Mononuclear cell (primary cell): ENCODE measurements around the gene ANKZF1. TPM values are rescaled to one million over a fixed set of nuclear protein-coding genes. Genes with fewer than 3 reads are reported as not detected.

Experiments
- H3K27me3 ChIP-seq: 2 replicates; pipeline ENCODE4 v1.6.0; 2011; ENCODE audit warnings: low read length, control low read depth; ENCODE audit not compliant: insufficient read depth
- H3K4me1 ChIP-seq: 2 replicates; pipeline ENCODE4 v1.5.1; 2011; ENCODE audit warnings: mild to moderate bottlenecking, low read length, control low read depth; ENCODE audit not compliant: insufficient read depth
- H3K4me3 ChIP-seq: 2 replicates; pipeline ENCODE4 v1.5.1; 2011; ENCODE audit warnings: mild to moderate bottlenecking, low read length, moderate library complexity
- H3K9me3 ChIP-seq: 2 replicates; pipeline ENCODE4 v1.5.1; 2011; ENCODE audit warnings: low read depth, mild to moderate bottlenecking, control low read depth, low read length
- total RNA-seq: library from RNA; depleted of rRNA; stranded (reverse); fragments of >200 nt; gene quantifications from one replicate; pipeline ENCODE4 v1.2.3, GENCODE V29; 2012

ANKZF1 gene
- total RNA-seq, 1 donor, result 45.4 TPM

GRCh38 chr2:219216535-219216915 is 13.1 kb upstream of the ANKZF1 start:
- Histone ChIP-seq H3K4me1 (peaks cover 33% of the 10 kb centered on the region), H3K9me3 (no peaks in the 10 kb centered on the region), H3K27me3 (no peaks in the 10 kb centered on the region), H3K4me3 (no peak overlapping the region)

GRCh38 chr2:219218217-219218731 is 11.3 kb upstream of the ANKZF1 start:
- no peaks in the 10 kb centered on the region for H3K27me3 ChIP-seq

GRCh38 chr2:219218732-219219701 is 10.6 kb upstream of the ANKZF1 start, which contains the start of gene ABCB6:
TSS of gene ABCB6 (minus strand) at chr2:219218958. CDS start at chr2:219218673, 285 bp downstream.
- H3K4me1 ChIP-seq, result peaks cover 33% of the 10 kb centered on the region
- H3K27me3 ChIP-seq, result no peaks in the 10 kb centered on the region
- peak within 1 kb of the TSS; percentile 44 for H3K4me3 ChIP-seq
- H3K9me3 ChIP-seq, result no peaks in the 10 kb centered on the region

More at GRCh38 chr2:219218217-219218731, 11.3 kb upstream of the ANKZF1 start:
- H3K9me3 ChIP-seq, result no peaks in the 10 kb centered on the region
- H3K4me3 ChIP-seq, result peak overlapping the region; percentile 44
- H3K4me1 ChIP-seq, result peaks cover 33% of the 10 kb centered on the region

GRCh38 chr2:219219784-219220532 is 9.6 kb upstream of the ANKZF1 start:
- Histone ChIP-seq H3K4me3 (no peak overlapping the region), H3K27me3 (no peaks in the 10 kb centered on the region), H3K9me3 (no peaks in the 10 kb centered on the region), H3K4me1 (peaks cover 36% of the 10 kb centered on the region)

- no peaks in the 10 kb centered on the region for H3K27me3 ChIP-seq
- H3K4me3 ChIP-seq, result no peak overlapping the region
- no peaks in the 10 kb centered on the region for H3K9me3 ChIP-seq
- H3K4me1 ChIP-seq, result peaks cover 45% of the 10 kb centered on the region
These were observed 8.8 kb upstream of the ANKZF1 start for GRCh38 chr2:219220652-219221402.

- no peaks in the 10 kb centered on the region for H3K9me3 ChIP-seq
- H3K27me3 ChIP-seq, result no peaks in the 10 kb centered on the region
- peaks cover 51% of the 10 kb centered on the region for H3K4me1 ChIP-seq
- H3K4me3 ChIP-seq, result no peak overlapping the region
These were observed 7.6 kb upstream of the ANKZF1 start for GRCh38 chr2:219221957-219222518.

- H3K9me3 ChIP-seq, result no peaks in the 10 kb centered on the region
- peaks cover 49% of the 10 kb centered on the region for H3K4me1 ChIP-seq
- no peak overlapping the region for H3K4me3 ChIP-seq
- no peaks in the 10 kb centered on the region for H3K27me3 ChIP-seq
These were observed 5.6 kb upstream of the ANKZF1 start for GRCh38 chr2:219223831-219224610.

- H3K4me1 ChIP-seq, result peaks cover 43% of the 10 kb centered on the region
- H3K9me3 ChIP-seq, result no peaks in the 10 kb centered on the region
- no peak overlapping the region for H3K4me3 ChIP-seq
- no peaks in the 10 kb centered on the region for H3K27me3 ChIP-seq
These were observed 4.3 kb upstream of the ANKZF1 start for GRCh38 chr2:219225350-219225749.

GRCh38 chr2:219228041-219228910 is 1.3 kb upstream of the ANKZF1 start:
- no peaks in the 10 kb centered on the region for H3K27me3 ChIP-seq
- H3K4me3 ChIP-seq, result peak overlapping the region; percentile 80
- no peaks in the 10 kb centered on the region for H3K9me3 ChIP-seq
- peaks cover 51% of the 10 kb centered on the region for H3K4me1 ChIP-seq

- H3K4me1 ChIP-seq, result peaks cover 51% of the 10 kb centered on the region
- H3K27me3 ChIP-seq, result no peaks in the 10 kb centered on the region
- H3K4me3 ChIP-seq, result peak overlapping the region; percentile 80
- no peaks in the 10 kb centered on the region for H3K9me3 ChIP-seq
These were observed 698 bp upstream of the ANKZF1 start for GRCh38 chr2:219228911-219229304.

- Histone ChIP-seq H3K4me1 (peaks cover 46% of the 10 kb centered on the region), H3K9me3 (no peaks in the 10 kb centered on the region), H3K4me3 (peak overlapping the region; percentile 80)
These were observed 494 bp downstream of the ANKZF1 start for GRCh38 chr2:219230059-219230540.

GRCh38 chr2:219234331-219234730 is 4.7 kb downstream of the ANKZF1 start:
- H3K4me3 ChIP-seq, result no peak overlapping the region
- peaks cover 12% of the 10 kb centered on the region for H3K4me1 ChIP-seq
- no peaks in the 10 kb centered on the region for H3K27me3 ChIP-seq
- H3K9me3 ChIP-seq, result no peaks in the 10 kb centered on the region

More at GRCh38 chr2:219230059-219230540, 494 bp downstream of the ANKZF1 start:
- no peaks in the 10 kb centered on the region for H3K27me3 ChIP-seq

- no peaks in the 10 kb centered on the region for H3K9me3 ChIP-seq
- H3K4me1 ChIP-seq, result peaks cover 46% of the 10 kb centered on the region
- no peaks in the 10 kb centered on the region for H3K27me3 ChIP-seq
- H3K4me3 ChIP-seq, result no peak overlapping the region
These were observed 13.7 kb downstream of the ANKZF1 start for GRCh38 chr2:219243291-219243761.
